T-helper 9 cell (primary cell): ENCODE measurements around the gene CEP55.

Experiments
- DNase-seq: peaks from one replicate; pipeline ENCODE4 v3.0.0-alpha.2; 2020

The CEP55 gene

DNA sequence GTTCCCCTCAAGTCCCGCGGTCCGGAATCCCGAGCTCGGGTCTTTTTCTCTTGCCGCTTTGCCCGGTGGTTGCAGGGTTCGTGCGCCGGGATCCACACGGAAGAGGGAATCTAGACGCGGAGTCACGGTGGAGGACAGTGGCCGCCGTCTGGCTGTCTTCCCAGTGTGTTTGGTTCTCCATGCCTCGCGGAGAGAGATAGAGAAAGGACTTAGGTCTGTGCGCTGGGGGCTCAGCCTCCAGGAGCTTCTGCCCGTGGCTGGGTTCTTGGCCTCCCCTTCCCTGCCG lies 71.6 kb downstream of the CEP55 start:
- DNase-seq = no peak

- no peak for DNase-seq
Observed at GRCh38 chr10:93570383-93570782, 74.0 kb downstream of the CEP55 start.

DNA sequence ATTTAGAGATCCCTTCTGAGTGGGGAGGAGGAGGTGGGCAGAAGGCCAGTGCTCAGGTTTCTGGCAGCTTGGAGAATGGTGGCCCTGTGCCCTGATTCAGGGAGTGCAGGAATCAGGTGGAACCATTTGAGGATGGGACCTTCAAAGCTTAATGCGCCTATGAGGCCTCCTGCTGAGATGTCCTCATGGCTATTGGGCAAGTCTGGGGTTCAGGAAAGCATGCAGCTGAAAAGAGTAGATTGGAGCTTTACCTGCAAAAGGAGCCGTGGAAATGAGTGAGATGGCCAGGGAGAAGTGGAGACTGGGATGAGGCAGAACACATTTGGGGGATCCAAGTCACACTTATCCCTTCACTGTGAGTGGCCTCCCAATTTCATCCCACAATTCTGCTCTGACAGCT lies 76.2 kb downstream of the CEP55 start:
- DNase-seq = no peak

GRCh38 chr10:93573051-93573909 lies 76.9 kb downstream of the CEP55 start:
- DNase-seq = no peak

- no peak for DNase-seq
Observed at GRCh38 chr10:93573924-93574323, 77.5 kb downstream of the CEP55 start.

- DNase-seq = no peak
Observed at GRCh38 chr10:93576888-93577287, 80.5 kb downstream of the CEP55 start.

GRCh38 chr10:93577565-93577964 lies 81.2 kb downstream of the CEP55 start:
- no peak for DNase-seq
